ENCODE data around the gene PLET1.
A peak's percentile ranks its signal among the peaks of the same experiment; 100 is the strongest.

Gene PLET1

GRCh38 chr11:112241486-112241885 lies 19.2 kb downstream of the PLET1 start:
- no peak for DNase-seq (ENCODE audit: low read depth)

GRCh38 chr11:112238041-112238440 lies 22.6 kb downstream of the PLET1 start:
- no peak for DNase-seq (ENCODE audit: low read depth)

DNA sequence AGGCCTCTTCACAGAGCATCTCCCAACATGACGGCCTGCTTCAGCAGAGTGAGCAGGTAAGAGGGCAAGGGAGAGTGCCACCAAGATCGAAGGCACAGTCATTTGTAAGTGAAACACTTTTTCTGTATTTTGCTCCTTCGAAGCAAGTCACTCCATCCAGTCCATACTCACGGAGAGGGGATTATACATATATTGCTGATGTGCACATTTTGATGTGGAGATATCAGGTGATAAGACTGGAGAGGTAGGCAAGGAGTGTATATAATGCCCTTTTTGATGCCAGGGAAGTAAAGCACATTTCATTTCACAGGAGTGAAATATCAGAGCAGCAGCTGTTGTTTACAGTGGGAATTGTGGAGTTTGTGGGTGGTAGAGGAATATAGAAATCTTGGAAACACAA lies 23.2 kb downstream of the PLET1 start:
- DNase-seq (ENCODE audit: low read depth): no peak

GRCh38 chr11:112235750-112236390 lies 24.8 kb downstream of the PLET1 start:
- no peak for DNase-seq (ENCODE audit: low read depth)

GRCh38 chr11:112231952-112232351 lies 28.7 kb downstream of the PLET1 start:
- no peak for DNase-seq (ENCODE audit: low read depth)

DNA sequence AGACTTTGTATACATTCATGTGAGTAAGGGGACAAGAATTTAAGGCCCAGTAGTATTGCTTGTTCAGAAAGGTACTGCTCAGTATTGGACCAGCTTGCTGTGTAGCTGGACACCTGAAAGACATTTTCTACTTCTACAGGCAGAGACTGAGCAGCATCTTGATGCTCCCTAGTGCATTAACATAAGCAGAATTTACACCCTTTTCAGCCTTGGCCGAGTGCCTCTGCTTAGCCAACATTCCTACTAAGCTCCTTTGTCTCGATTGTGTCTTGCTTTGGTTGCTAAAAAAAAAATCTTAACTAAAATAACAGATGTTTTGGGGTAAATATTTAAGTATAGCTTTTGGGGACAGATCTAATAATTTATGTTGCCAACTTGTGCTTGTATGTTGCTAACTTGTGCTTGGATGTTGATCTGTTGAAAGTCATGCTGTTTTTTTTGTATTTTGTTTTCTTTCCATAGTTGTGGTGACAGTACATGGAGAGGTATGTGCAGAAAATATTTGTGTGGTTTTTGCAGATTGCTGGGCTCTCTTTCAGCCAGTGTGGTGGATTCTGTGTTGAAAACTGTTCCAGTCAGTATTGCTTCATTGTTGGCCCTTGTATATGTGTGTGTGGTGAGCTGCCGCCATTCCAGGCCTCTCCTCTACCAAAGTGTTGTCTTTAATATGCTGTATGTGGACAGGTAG lies 30.8 kb downstream of the PLET1 start:
- DNase-seq (ENCODE audit: low read depth): no peak

GRCh38 chr11:112229159-112229558 lies 31.5 kb downstream of the PLET1 start:
- no peak for DNase-seq (ENCODE audit: low read depth)

GRCh38 chr11:112228706-112229105 lies 32.0 kb downstream of the PLET1 start:
- no peak for DNase-seq (ENCODE audit: low read depth)

- DNase-seq (ENCODE audit: low read depth): no peak
These were observed 33.2 kb downstream of the PLET1 start for GRCh38 chr11:112227471-112227870.

GRCh38 chr11:112226831-112227401 lies 33.7 kb downstream of the PLET1 start:
- DNase-seq (ENCODE audit: low read depth): no peak

DNA sequence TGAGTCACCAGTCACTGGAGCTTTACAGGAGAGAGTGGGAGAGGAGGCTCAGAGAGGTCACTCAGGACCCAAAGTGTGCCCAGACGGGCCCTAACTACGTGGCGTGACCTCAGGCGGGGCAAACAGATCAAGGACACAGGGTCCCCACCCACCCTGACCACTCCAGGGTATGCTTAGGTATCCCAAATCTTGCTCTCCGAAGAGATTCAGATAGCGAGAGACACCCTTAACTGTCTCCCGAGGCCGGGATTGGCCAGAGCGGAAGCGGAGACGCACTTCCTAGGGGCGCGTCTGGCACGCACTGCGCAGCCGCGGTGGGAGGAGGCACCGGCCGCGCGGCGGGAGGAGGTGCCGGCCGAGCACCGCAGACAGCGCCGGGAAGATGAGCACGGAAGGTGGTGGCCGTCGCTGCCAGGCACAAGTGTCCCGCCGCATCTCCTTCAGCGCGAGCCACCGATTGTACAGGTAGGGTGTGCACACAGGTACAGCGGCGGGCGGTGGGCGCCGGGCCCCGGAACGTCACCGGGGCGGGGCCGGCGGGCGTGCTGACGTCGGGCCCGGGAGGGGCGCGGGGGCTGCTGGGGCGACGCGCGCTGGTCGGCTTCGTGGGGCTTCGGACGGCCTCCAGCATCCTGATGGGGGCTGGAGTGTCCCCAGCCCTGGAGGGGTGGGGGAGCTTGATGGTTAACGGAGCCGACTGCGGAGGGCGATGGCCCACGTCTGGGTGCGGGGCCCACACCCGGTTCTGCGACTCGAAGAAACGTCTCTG lies 34.4 kb downstream of the PLET1 start, which contains the start of gene PTS:
TSS of gene PTS (plus strand) at position 367 of the 769 bp plus-strand sequence. CDS start at position 383, 16 bp downstream.
- DNase-seq (ENCODE audit: low read depth): peak; percentile 69

- no peak for DNase-seq (ENCODE audit: low read depth)
These were observed 35.0 kb downstream of the PLET1 start for GRCh38 chr11:112225753-112226061.

DNA sequence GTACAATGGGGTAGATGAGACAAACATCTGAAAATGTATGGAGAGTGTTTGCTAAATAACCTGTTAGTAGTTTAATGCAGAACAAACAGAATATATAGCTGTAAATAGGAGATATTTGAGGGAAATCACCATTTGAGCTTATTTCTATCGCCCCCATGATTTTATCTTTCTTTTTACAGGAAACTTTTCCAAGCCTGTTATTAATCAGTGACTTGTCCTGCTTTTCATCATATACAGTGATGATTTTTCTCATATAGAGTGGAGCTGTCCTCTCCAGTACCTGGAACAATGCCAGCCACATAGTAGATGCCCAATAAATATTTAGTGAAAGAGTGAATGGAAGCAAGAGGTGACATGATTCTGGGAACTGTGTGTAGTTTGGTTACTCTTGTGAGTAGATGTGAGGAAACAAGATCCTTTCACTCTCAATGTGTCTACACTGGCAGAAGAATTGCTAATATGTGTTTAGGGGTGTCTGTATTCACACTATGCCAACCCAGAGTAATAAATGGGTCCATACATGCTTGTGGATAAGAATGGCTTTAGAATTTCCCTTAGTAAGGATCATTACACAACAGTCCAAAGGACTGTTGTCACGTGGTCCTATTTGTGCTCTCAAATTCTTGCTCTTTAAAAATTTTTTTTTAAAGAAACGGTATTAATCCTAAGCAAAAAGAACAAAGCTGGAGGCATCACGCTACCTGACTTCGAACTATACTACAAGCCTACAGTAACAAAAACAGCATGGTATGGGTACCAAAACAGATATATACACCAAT lies 36.7 kb downstream of the PLET1 start:
- no peak for DNase-seq (ENCODE audit: low read depth)

- DNase-seq (ENCODE audit: low read depth): no peak
These were observed 37.5 kb downstream of the PLET1 start for GRCh38 chr11:112223121-112223520.

DNA sequence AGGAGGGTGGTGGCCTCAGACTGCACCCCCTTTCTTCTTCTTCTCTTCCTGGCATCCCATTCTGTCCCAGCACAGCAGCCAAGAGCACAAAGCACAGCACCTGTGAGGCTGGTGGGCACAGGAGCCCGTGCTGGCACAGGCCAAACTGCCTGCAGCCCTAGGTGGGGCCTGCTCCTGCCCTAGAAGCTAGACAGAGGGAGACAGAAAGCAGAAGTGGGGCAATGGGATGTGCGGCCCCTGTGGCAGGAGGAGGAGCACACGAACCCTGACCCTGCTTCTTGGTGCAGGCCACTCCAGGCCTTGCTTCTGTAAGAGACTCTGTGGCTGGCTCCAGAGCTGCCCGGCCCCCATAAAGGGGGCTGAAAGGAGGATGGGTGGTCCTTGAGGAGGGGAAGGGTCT lies 38.4 kb downstream of the PLET1 start:
- DNase-seq (ENCODE audit: low read depth): no peak

DNA sequence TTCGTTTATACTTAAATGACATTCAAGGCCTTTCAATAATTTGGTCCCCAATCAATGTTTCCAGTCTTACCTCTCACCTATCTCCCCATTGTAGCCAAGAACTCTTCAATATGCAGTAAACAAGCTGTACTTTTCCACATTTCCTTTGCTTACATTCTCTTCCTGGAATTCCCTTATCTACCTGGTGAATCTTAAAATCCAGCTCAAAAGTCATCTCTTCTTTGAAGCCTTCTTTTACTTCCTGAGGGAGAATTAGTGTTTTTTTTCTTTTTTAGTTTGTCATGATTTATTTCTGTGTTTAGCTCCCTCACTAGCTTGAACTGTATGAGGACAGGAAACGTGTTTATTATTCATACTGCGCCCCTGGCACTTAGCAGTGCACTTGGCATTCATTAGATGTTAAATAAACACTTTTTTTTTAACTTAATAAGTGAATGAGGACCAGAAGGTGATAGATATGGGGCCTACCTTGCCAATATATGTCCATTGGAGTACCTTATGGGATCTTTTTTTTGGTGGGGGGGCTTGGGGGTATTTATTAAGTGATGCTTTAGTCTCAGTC lies 39.3 kb downstream of the PLET1 start:
- no peak for DNase-seq (ENCODE audit: low read depth)

DNA sequence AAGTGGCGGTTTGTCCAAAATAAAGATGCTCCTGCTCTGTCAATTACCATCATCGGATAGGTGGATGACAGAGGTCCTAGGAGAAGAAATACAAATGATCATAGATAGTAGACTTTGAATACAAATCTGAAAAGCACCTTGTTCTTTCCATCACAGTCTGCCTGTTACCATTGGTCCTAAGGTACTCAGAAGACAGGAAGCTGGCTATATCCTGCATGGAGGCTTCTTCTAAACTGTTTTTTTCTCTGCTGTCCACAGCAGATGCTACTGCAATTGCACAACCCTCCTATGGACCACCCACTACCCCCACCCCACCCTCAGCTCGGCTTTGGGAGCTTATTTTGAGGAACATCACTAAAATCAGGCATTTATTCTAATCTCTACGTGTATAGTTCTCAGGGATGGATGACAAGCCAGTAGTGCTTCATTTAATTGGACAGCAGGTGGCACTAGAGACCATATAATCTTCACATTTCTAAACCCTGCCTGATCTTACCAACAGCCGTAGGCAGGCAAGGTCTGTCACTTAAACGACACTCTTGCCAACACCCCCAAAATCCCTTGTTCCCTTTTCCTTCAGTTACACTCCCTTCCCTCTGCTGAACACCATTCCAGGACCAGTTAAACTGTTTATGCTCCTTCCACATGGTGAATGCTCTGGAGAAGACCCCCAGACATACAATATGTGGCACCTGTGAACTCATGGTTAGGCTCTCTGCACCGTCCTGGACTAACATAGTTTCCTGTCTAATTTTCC lies 41.0 kb downstream of the PLET1 start:
- DNase-seq (ENCODE audit: low read depth): peak; percentile 5

DNA sequence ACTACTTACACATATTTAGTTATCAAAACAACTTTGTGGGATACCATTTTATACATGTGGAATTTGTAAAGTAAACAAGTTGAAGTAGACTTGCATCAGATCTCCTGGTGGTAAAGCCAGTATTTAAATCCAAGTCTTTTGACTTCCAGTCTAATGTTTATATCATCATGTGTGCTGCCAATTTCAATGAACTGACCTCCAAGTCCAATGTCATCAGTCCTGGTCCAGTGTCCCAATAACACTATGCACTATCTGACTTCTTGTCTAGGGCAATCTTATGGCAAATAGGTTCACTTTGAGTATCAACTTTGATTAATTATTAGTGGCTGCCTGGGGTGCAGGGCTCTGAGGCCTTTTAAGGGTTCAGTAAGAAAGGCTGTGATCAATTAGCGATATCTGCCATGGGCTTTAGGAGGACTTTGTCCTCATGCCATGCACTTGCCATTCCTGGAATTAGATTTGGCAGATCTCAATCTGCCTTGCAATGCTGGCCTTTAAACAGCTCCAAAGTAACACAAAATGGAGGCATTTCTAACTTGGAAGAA lies 44.0 kb downstream of the PLET1 start:
- DNase-seq (ENCODE audit: low read depth): no peak

DNA sequence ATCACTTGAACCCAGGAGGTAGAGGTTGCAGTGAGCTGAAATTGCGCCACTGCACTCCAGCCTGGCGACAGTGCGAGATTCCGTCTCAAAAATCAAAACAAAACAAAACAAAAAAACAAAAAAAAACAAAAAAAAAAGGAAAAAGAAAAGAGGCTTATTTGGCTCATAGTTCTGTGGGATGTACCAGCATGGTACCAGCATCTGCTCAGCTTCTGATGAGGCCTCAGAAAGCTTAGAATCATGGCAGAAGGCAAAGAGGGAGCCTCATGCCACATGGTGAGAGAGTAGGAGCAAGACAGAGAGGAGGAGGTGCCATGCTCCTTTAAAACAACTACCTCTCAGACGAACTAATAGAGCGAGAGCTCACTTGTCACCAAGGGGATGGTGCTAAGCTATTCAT lies 45.0 kb downstream of the PLET1 start:
- no peak for DNase-seq (ENCODE audit: low read depth)

GRCh38 chr11:112213753-112214152 lies 46.9 kb downstream of the PLET1 start:
- no peak for DNase-seq (ENCODE audit: low read depth)

GRCh38 chr11:112212710-112213109 lies 48.0 kb downstream of the PLET1 start:
- no peak for DNase-seq (ENCODE audit: low read depth)
